HG02798 (cell line): ENCODE results near the gene CHEK1.
A peak's percentile ranks its signal among the peaks of the same experiment; 100 is the strongest.
"Not testable (repeated sequence)": the region's sequence is repeated elsewhere in the genome, so short reads cannot be mapped to it uniquely, and the experiment has no call there.

Experiments used
- ATAC-seq: cut with Tn5 transposase; IDR thresholded peaks from one replicate; pipeline ENCODE4 v1.9.1; 2021; ENCODE audit warnings: mild to moderate bottlenecking; ENCODE audit not compliant: unreplicated experiment, poor library complexity

CHEK1 gene

DNA sequence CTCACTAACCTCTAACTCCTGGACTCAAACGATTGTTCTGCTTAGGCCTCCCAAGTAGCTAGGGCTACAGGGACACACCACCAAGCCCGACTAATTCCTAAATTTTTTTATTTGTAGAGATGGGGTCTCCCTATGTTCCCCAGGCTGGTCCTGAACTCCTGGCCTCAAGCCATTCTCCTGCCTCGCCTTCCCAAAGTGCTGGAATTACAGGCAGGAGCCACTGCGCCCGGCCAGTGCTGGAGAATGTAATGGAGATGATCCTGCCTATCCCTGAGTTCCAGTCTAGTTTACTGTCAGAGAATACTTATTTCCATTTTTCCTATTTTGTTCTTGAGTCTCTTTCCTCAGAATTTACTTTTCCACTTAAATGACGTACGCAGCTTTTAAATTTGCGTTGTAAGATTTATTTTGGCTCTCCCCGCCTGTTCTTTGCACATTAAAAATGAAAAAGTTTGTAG lies at the start of gene CHEK1:
TSS of gene CHEK1 (plus strand) at position 408 of the 458 bp plus-strand sequence. CDS start 1,606 bp downstream, outside the sequence.
- ATAC-seq = no peak

DNA sequence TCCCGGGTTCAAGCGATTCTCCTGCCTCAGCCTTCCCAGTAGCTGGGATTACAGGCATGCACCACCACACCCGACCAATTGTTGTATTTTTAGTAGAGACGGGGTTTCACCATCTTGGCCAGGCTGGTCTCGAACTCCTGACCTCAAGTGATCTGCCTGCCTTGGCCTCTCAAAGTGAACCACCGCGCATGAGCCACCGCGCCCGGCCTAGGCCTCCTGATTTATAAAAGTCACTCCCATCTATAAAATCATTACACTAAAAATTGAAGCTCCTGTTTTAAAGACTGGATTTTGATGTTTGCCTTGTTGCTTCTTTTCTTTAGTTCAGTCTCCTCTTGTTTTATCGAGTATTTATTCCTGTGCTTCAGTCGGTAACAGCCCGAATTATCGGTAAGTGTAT lies 47.8 kb upstream of the CHEK1 start:
- ATAC-seq = not testable (repeated sequence)

DNA sequence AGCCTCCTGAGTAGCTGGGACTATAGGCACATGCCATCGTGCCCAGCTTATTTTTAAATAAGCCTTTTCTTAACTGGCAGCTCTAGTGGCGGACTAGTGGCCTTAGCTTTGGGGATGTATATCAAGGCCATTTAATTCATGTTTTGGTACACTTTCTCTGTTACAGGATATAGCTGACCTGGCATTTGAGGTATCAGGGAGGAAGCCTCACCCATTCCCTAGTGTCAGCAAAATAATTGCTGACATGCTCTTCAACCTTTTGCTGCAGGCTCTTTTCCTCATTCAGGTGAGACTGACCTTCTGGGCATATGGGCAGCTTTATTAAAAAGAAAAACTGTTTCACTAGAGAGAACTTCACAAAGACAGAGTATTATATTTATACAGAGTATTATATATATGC lies 46.2 kb upstream of the CHEK1 start:
- ATAC-seq = no peak

DNA sequence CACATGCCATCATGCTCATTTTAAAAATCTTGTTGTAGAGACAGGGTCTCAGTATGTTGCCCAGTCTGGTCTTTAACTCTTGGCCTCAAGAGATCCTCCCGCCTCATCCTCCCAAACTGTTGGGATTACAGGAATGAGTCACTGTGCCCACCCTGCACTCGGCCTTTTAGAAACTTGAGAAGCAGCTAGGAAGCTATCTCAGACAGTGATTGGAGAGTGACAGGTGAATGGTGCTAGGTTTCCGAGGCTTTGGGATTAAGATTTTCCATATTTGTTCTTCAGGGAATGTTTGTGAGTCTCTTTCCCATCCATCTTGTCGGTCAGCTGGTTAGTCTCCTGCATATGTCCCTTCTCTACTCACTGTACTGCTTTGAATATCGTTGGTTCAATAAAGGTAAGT lies 45.2 kb upstream of the CHEK1 start:
- ATAC-seq = no peak

DNA sequence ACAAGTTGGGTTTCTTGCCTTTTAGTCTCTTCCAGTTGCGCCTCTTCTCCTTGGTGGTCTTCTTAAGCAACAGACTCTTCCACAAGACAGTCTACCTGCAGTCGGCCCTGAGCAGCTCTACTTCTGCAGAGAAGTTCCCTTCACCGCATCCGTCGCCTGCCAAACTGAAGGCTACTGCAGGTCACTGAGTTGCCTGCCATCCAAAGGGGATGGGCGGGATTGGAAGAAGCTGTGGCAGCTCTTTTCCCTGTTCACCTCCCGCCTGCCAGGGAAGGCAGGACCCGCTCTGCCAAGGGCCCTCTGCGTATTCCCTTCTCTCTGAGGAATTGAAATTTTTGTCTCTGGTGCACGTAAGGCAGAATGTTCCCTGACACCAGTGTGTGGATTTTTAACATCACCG lies 41.5 kb upstream of the CHEK1 start:
- ATAC-seq = no peak

DNA sequence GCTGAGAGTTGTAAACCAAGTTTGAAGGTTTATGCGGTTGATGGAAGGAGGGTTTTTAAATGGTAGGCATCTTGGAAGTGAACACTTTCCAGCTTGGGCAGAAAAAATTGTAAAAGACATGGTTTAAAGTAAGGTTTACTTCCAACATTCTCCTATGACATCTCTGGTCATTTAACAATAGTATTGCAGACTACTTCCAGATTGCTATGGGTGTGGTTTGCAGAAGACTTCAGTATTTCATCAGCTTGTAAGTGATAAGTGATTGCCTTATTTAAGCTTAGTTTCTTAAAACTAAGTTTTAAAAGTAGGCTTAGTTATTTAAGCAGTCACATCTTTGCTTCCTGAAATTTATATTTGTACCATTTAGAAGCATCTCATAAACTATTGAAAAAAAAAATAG lies 39.5 kb upstream of the CHEK1 start:
- ATAC-seq = no peak

DNA sequence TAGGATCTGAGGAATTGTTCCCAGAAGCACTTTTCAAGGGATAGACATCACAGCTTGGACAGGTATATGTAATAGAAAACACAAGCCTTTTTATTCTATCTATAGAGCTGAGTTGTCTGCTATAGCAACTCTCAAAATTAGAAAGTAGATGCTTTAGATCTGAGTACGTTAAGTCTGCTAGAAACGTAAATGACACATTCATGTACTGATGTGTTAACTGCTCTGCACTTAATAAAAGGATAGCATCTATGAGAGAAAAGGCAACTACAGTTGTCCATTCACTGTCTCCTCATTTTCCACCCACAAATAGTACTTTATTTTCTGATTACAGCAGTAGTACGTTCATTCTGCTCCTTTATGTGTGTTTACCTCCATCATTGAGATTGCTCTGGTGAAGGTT lies 38.3 kb upstream of the CHEK1 start:
- no peak for ATAC-seq

DNA sequence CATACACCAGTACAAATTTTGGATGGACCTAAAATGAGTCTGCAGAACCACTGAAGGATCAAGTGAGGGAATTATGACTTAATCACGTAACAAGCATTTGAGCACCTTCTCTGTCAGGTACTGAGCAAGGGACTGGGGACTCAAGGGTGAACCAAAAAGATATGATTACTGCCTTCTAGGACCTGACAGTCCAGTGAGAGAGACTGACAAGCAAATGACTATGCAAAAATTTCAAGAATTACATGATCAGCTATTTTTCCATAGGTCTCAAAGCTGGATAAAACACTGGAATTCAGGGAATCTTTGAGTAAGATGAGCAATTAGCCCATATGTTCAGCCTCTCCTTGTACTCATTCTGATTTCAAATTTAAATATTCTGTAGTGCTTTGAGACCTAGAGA lies 37.5 kb upstream of the CHEK1 start:
- no peak for ATAC-seq

DNA sequence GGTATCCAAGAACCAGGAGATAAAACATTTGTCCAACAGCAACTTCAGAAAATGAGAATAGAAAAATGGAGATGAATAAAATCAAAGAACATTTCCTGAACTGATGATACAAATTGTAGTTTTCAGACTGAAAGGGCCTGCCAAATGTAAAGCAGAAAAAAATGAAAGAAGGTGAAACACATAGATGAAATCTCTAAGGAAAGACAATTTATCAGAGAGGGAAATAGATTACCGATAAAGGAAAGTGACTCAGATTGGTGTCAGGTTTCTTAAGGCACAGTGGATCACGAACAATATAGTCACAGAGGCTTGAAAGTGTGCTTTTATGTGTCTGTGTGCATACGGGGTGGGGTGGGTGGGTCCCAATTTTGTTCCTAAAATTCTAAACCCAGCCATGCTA lies 36.5 kb upstream of the CHEK1 start:
- no peak for ATAC-seq

DNA sequence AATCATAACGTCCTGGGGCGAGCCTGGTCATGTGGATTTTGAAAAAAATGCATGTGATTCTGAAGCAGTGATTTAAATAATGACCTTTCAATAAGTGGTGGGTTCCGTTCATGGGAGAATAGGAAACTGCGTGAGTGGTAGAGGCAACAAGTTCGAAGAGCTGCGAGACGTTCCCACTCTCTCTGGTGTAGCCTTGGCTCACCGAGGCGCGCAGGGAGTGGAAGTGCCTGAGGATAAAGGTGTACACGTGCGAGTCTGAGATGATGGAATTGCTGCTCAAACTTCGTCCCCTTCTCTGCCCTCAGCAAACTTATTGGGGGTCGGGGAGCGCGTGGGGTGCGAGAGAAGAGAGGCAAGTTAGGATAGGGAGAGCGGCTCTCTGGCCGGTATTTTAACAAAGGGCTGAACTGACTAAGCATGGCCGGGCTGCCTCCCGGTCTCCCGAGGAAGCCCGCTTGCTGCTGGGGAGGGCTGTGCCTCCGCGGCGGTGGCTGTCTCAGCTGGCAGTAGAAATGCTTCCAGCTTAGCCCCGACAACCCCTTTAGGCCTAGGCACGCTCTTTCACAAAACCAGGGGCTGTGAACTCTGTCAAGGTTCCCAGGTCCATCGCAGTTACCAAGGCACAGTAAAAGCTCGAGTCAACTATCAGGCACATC lies 33.2 kb upstream of the CHEK1 start:
- ATAC-seq = peak; percentile 15

DNA sequence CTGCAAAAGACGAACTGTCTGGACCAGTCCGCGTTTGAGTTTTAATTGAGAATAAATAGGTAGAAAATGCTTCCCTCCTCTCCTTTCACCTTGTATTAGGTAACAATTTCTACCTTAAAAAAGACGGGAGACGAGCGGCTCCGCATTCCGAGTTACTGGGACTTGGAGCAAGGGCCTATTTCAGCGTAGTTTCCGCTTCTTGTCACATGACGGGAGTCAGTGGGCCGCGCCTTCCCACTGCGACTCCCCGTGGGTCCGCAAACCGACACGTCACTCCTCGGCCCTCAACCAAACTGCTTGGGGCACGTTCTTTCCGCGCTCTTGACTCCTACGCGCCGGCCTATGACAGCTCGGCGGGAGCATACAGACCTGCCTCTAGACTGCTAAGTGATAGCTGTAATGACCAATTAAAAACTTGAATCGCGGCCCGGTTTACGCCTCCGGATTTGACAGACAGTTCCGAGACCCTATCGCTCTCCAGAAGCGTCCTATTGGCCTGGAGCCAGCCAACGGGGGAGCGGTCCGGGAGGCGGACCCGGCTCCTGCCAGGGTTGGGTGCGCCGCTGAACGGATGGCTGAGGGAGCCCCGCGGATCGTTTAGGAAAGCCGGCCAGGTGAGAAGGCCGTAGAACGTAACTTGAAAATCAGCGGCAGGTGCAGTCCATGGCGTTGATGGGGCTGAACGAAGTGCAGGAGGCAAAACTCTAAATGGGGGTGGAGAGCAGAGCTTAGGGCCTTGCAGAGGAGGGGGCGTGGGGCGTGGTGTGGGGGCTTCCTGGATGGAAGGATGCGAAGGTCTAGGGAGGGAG lies 32.5 kb upstream of the CHEK1 start, which contains the start of gene STT3A:
TSS of gene STT3A (plus strand) at position 548 of the 809 bp plus-strand sequence. CDS start 3,064 bp downstream, outside the sequence.
- peak; percentile 97 for ATAC-seq

DNA sequence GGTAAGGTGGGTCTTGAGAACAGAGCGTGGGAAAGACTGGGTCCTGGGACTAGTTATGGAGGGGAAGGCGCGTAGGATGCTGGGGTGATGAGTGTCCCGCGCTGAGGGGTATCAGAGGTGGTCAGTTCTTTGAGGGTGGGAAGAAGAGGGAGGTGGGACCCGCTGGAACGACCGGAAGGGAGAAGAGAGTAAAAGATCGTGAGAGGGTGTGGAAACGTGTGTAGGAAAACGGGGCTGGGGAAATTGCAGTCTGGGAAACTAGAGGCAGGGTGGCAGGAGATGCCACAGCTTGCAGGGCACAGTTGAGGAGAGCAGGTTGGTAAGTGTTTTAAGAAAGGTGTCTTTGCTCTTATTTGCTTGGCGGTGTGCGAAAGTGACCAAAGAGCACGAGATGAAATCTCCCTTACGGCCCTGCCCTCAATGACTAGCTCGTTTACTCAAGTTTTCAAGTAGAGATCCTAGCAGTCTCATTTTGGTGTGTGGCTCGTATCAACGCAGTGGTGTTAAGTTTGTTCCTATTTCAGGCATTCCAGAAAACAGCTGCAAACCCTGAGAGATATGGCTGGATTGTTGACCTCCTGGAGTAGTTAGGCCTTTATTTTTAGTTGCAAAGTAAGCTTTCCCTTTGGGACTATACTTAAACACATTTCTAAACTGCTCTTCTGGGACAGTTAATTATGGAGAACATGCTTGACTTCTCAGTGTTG lies 31.7 kb upstream of the CHEK1 start:
- no peak for ATAC-seq

DNA sequence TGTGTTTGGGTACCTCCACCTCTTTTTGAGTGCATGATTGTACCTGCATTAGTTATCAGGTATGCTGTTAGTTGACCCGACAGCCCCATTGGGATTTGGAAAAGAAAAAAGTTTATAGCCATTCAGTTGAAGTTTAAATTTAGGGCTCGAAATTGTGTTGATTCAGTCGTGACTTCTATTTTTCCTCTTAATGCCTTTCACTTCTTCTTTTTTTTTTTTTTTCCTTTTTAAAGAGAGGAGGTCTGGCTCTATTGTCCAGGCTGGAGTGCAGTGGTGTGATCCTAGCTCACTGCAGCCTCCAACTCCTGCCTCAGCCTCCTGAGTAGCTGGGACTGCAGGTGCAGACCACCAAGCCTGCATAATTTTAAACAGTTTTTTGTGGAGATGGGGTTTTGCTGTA lies 30.0 kb upstream of the CHEK1 start:
- ATAC-seq = no peak

DNA sequence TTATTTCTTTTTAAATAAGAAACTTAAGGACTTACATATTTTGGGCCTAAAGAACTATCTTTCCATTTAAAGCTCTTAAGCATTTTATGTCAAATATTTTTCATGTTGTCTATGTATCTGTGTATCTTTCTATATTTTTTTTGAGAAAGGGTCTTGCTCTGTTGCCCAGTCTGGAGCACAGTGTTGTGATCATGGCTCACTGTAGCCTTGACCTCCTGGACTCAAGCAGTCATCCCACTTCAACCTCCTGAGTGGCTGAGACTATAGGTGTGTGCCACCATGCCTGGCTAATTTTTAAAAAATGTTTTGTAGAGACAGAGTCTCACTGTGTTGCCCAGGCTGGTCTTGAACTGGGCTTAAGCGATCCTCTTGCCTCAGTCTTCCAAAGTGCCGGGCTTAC lies 24.3 kb upstream of the CHEK1 start:
- no peak for ATAC-seq

DNA sequence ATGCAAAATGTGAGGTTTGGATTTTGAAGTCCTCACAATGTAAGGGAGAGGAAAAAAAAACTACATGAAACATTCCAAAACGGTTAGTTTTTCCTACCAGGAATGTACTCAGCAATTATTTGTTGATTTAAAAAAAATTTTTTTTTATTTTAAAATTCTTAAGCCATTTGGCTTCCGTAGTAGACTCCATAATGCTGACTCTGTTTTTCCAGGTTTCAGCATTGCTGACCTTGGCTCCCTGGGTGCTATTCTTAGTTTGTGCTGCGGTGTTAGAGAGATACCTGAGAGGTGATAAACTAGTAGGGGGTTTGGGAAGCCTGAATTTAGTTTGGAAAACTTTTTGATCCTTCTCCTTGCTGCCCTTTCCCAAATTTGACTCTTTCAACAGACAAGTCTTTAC lies 21.8 kb upstream of the CHEK1 start:
- no peak for ATAC-seq

DNA sequence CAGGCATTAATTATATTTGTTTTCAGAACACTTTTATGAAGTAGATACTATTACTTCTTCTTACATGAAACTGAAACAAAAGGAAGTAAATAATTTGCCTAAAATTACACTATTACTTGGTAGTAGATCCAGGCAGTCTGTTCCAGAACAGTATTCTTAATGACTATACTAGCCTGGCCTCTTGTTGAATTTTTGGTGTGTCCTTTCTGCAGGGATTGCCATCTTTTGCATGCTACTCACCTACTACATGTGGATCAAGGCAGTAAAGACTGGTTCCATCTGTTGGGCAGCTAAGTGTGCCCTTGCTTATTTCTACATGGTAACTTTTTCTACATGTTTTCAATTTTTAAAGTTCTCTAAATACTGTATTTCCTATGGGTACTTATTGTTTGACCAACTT lies 19.5 kb upstream of the CHEK1 start:
- no peak for ATAC-seq

DNA sequence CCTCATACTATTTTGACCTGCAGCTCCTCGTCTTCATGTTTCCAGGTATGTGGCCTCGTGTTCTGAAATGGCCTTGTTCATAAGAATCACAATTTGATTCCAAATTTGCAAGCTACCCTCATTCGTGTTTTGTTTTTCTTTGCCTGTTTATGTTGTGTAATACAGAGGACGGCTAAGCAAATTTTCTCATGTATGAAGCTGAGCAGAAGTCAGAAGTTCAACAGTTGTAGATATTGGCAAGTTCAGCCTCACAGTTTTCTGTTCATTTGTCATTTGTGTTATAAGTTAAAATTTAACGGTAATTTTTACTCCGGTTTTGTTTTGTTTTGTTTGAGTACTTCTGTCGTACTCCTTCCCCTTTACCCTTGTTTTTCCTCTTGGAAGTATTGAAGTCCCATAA lies 15.4 kb upstream of the CHEK1 start:
- no peak for ATAC-seq

DNA sequence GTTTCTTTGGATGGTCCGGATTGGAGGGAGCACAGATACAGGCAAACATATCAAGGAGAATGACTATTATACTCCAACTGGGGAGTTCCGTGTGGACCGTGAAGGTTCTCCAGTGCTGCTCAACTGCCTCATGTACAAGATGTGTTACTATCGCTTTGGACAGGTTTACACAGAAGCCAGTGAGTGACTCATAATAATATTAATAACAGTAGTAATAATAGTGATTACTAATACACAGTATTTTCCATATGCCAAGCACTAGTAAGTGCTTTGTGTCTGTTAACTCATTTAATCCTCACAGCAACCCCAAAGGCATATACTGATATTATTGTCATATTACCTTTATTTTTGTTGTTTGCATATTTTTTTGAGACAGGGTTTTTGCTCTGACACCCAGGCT lies 6.6 kb upstream of the CHEK1 start:
- ATAC-seq = no peak

DNA sequence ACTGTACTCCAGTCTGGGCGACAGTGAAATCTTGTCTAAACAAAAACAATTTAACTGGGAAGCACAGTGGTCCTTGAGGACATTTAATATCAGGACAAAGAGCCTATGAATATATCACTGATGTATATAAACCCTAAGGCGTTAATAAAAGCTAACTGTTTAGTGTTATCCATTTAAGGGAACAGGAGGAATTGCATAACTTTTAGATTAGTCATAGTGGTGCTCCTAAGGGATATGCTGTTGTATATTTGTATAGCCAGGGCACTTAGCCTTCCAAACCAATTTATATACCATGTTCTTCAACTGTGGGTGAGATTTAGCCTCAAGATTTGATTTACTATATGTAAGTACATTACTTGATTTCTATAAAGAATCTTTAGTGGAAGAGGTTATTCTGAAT lies 3.0 kb upstream of the CHEK1 start:
- no peak for ATAC-seq

DNA sequence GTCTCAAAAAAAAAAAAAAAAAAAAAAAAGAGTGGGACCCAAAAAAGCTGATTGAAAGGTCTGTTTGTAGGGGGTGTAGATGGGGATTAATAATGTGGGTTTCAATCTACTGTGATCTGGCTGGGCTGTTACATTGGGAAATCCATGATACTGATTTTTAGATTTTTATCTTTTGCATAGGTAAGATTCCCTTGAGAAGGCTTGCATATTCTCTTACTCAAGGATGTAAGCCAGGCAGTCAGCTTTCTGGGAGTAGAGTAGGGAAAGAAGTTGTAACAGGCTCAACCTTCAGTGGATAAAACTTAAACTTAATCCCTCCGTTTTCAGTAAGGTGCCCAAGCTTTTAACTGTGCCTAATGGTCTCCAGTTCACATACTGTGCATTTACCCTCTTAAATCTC lies 1.9 kb upstream of the CHEK1 start:
- ATAC-seq = no peak

DNA sequence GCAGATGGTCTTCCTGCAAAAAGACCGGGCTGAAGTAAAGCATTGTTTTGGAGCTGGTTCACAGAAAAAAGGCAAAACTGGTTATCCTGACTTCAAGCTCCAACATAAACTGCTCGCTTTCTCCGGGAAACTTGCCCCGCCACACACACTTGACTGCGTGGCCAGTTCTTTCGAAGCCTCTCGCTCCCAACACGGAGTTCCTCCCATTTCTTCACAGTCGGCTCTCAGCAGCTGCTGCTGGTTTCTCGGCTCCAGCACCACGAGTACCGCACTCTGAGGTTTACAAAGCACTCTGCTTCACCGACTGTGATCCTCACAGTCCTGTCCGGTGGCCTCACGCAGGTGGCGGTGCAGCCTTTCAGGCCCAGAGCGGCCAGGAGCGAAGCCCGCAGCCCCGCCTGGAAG lies 264 bp downstream of the CHEK1 start:
- no peak for ATAC-seq
